Endodermal cell (in vitro differentiated cells): ENCODE data around the gene ST8SIA5. TPM values are rescaled to one million over a fixed set of nuclear protein-coding genes. Genes with fewer than 3 reads are reported as not detected.

Experiments used
- DNase-seq: peaks from one replicate; pipeline ENCODE4 v3.0.0-alpha.2; 2017
- H3K27ac ChIP-seq: 2 replicates; pipeline ENCODE4 v1.5.1; 2013; ENCODE audit warnings: mild to moderate bottlenecking, low read depth, low read length, moderate library complexity
- H3K27me3 ChIP-seq: 2 replicates; pipeline ENCODE4 v1.6.1; 2013; ENCODE audit warnings: mild to moderate bottlenecking, low read length, moderate library complexity; ENCODE audit not compliant: insufficient read depth, control insufficient read depth, poor library complexity, severe bottlenecking
- H3K36me3 ChIP-seq: 2 replicates; pipeline ENCODE4 v1.7.0; 2013; ENCODE audit warnings: mild to moderate bottlenecking, low read length, moderate library complexity; ENCODE audit not compliant: control insufficient read depth, insufficient read depth
- H3K4me1 ChIP-seq: one replicate; pipeline ENCODE4 v1.7.0; 2013; ENCODE audit warnings: low read length; ENCODE audit not compliant: control insufficient read depth, insufficient read depth
- H3K4me3 ChIP-seq: 2 replicates; pipeline ENCODE4 v1.5.1; 2013; ENCODE audit warnings: mild to moderate bottlenecking, low read length, moderate library complexity
- H3K9ac ChIP-seq: 2 replicates; pipeline ENCODE4 v1.6.1; 2013; ENCODE audit warnings: mild to moderate bottlenecking, low read length, moderate library complexity; ENCODE audit not compliant: poor library complexity, severe bottlenecking; ENCODE audit errors: extremely low read depth
- H3K9me3 ChIP-seq: 2 replicates; pipeline ENCODE4 v1.6.1; 2013; ENCODE audit warnings: mild to moderate bottlenecking, low read length, moderate library complexity; ENCODE audit not compliant: control insufficient read depth
- H3K27ac Mint-ChIP-seq: 2 replicates; pipeline ENCODE4 v1.8.0; 2020; ENCODE audit warnings: mixed read lengths
- H3K27me3 Mint-ChIP-seq: 2 replicates; pipeline ENCODE4 v1.8.0; 2021; ENCODE audit warnings: mild to moderate bottlenecking, mixed read lengths; ENCODE audit not compliant: insufficient read depth
- H3K36me3 Mint-ChIP-seq: 2 replicates; pipeline ENCODE4 v1.8.0; 2020; ENCODE audit warnings: low read depth, mixed read lengths
- H3K4me1 Mint-ChIP-seq: 2 replicates; pipeline ENCODE4 v1.8.0; 2020; ENCODE audit warnings: mixed read lengths
- H3K4me3 Mint-ChIP-seq: 2 replicates; pipeline ENCODE4 v1.8.0; 2020; ENCODE audit warnings: mild to moderate bottlenecking, moderate library complexity, mixed read lengths
- H3K9me3 Mint-ChIP-seq: 2 replicates; pipeline ENCODE4 v1.8.0; 2020; ENCODE audit warnings: mild to moderate bottlenecking, mixed read lengths
- WGBS, 2 experiments: methylation state at CpG; one replicate each; pipeline versions ENCODE4 v1.1.5 to v1.1.7; 2013; ENCODE audit warnings: missing lambda C conversion rate in 2 of 2, mixed read lengths in 1 of 2; ENCODE audit not compliant: insufficient coverage in 1 of 2, insufficient read length in 1 of 2; 5-methylcytosine and 5-hydroxymethylcytosine counted together
- total RNA-seq, 2 donors: library from RNA; stranded (reverse); fragmentation: NEBNext Ultra II Directional in 1 of 2; extraction: Animal tissue kit (Norgen Biotek cat#: 25700) in 1 of 2; gene quantifications; 2 replicates in 1 of 2; 3 replicates in 1 of 2; pipeline ENCODE4 v1.2.1, GENCODE V29; 2021
- TF ChIP-seq, protein P1 (sequence below): fragments of 200-600 bp; sonication (generic); conservative IDR thresholded peaks from 2 replicates; pipeline ENCODE4 v1.5.0; 2021; ENCODE audit warnings: antibody characterized with exemption, mild to moderate bottlenecking

The ST8SIA5 gene
- total RNA-seq, 2 donors from 2014 or later: 0.24 to 0.73 TPM

- Mint-ChIP-seq H3K4me3 (no peak overlapping the region), H3K9me3 (no peaks in the 10 kb centered on the region), H3K4me1 (peaks cover 8% of the 10 kb centered on the region), H3K27ac (no peak overlapping the region), H3K36me3 (no peaks in the 10 kb centered on the region), H3K27me3 (peaks cover 2% of the 10 kb centered on the region)
- no peaks in the 10 kb centered on the region for H3K36me3 ChIP-seq
- no peak overlapping the region for H3K9ac ChIP-seq
- no peak for DNase-seq
- TF ChIP-seq, protein P1, sequence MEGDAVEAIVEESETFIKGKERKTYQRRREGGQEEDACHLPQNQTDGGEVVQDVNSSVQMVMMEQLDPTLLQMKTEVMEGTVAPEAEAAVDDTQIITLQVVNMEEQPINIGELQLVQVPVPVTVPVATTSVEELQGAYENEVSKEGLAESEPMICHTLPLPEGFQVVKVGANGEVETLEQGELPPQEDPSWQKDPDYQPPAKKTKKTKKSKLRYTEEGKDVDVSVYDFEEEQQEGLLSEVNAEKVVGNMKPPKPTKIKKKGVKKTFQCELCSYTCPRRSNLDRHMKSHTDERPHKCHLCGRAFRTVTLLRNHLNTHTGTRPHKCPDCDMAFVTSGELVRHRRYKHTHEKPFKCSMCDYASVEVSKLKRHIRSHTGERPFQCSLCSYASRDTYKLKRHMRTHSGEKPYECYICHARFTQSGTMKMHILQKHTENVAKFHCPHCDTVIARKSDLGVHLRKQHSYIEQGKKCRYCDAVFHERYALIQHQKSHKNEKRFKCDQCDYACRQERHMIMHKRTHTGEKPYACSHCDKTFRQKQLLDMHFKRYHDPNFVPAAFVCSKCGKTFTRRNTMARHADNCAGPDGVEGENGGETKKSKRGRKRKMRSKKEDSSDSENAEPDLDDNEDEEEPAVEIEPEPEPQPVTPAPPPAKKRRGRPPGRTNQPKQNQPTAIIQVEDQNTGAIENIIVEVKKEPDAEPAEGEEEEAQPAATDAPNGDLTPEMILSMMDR: no peak
- H3K27me3 ChIP-seq: peaks cover 4% of the 10 kb centered on the region
- no peak overlapping the region for H3K27ac ChIP-seq
- H3K4me3 ChIP-seq: no peak overlapping the region
- WGBS, 2 experiments: 93 to 97% methylated on average over 3 to 10 of the region's 11 CpGs
- H3K4me1 ChIP-seq: no peaks in the 10 kb centered on the region
- no peaks in the 10 kb centered on the region for H3K9me3 ChIP-seq
These were observed 132.7 kb downstream of the ST8SIA5 start for GRCh38 chr18:46624127-46624526.

GRCh38 chr18:46623541-46623940 is 133.3 kb downstream of the ST8SIA5 start:
- WGBS, 2 experiments: 95% methylated on average over 4 to 10 of the region's 10 CpGs
- H3K9me3 Mint-ChIP-seq: no peaks in the 10 kb centered on the region
- TF ChIP-seq, protein P1: no peak
- no peaks in the 10 kb centered on the region for H3K36me3 Mint-ChIP-seq
- no peak overlapping the region for H3K27ac Mint-ChIP-seq
- Histone ChIP-seq H3K27me3 (peaks cover 4% of the 10 kb centered on the region), H3K4me1 (no peaks in the 10 kb centered on the region), H3K9me3 (no peaks in the 10 kb centered on the region), H3K9ac (no peak overlapping the region), H3K36me3 (no peaks in the 10 kb centered on the region), H3K4me3 (no peak overlapping the region), H3K27ac (no peak overlapping the region)
- no peak overlapping the region for H3K4me3 Mint-ChIP-seq
- H3K4me1 Mint-ChIP-seq: peaks cover 8% of the 10 kb centered on the region
- H3K27me3 Mint-ChIP-seq: peaks cover 2% of the 10 kb centered on the region
- DNase-seq: no peak

- no peaks in the 10 kb centered on the region for H3K9me3 Mint-ChIP-seq
- no peak overlapping the region for H3K27ac Mint-ChIP-seq
- no peaks in the 10 kb centered on the region for H3K36me3 Mint-ChIP-seq
- DNase-seq: no peak
- peaks cover 2% of the 10 kb centered on the region for H3K27me3 Mint-ChIP-seq
- H3K27ac ChIP-seq: no peak overlapping the region
- peaks cover 6% of the 10 kb centered on the region for H3K4me1 Mint-ChIP-seq
- no peak overlapping the region for H3K4me3 Mint-ChIP-seq
- peaks cover 4% of the 10 kb centered on the region for H3K27me3 ChIP-seq
- H3K36me3 ChIP-seq: no peaks in the 10 kb centered on the region
- H3K4me1 ChIP-seq: no peaks in the 10 kb centered on the region
- H3K9ac ChIP-seq: no peak overlapping the region
- WGBS, 2 experiments: 66 to 85% methylated on average over 3 of the region's 3 CpGs
- H3K9me3 ChIP-seq: no peaks in the 10 kb centered on the region
- TF ChIP-seq, protein P1: peak; percentile 24
- no peak overlapping the region for H3K4me3 ChIP-seq
These were observed 133.9 kb downstream of the ST8SIA5 start for GRCh38 chr18:46622999-46623398.
